LoVo (cell line): Measurements from ENCODE around the gene CCM2.

Source experiments
- DNase-seq: peaks from one replicate; pipeline ENCODE4 v3.0.0-alpha.2; 2016; ENCODE audit warnings: low spot score

CCM2 gene

DNA sequence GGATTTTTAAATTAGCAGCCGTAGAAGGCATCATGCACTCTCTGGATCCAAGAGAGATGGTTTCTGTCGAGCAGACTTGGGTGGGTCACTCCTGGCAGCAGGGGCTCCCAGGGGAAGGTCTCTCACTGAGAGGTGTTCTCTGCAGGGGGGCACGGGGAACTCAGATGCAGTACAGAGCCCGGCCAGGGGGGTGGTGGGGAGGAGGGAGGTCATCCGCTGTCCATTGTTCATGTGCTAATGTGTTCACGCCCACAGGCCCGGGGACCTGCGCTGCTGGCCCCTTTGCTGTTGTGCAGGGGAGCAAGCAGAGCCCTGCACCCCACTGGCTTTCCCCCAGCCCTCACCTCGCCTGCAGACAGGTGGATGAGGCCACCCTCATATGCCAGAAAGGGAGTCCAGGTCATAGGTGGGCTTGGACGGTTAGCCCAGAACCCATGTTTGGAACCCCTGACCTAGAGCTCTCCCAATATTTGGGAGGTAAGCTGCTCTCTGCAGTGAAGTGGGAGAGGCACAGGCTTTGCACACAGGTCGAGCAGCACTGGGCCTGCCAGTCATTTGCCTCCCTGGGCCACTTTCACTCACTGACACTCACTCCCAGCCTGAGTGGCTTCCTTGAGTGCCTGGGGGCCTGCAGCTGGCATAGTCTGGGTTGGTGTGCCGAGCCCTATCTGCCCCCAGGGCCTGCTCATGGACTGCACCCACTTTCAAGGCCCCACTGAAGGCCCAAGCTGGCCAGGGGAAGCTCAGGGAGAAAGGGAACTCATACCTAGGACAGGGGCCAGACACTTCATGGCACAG is 124.1 kb downstream of the CCM2 start:
- no peak for DNase-seq

GRCh38 chr7:45125193-45125904 is 125.3 kb downstream of the CCM2 start:
- no peak for DNase-seq
